MCF 10A (cell line): Measurements from ENCODE around the gene NTM. TPM values are rescaled to one million over a fixed set of nuclear protein-coding genes. Genes with fewer than 3 reads are reported as not detected.

Source experiments
- BruUV-seq: library from RNA; stranded (reverse); fragments of 400-500 nt; replicated peaks from 2 replicates; lab custom pipeline; 2021; lab: Mats Ljungman, UMichigan
- CTCF ChIA-PET: fragments of 300-600 bp; sonication (Branson Sonifier 250); formaldehyde crosslinking; extraction: SDS; loops from one replicate; lab custom pipeline; 2021; ENCODE audit warnings: antibody characterized with exemption, inconsistent platforms; lab: Yijun Ruan, JAX
- POLR2A ChIA-PET: fragments of 300-600, 350-650 bp; sonication (Branson Sonifier 250); formaldehyde crosslinking; extraction: SDS; loops from one replicate; lab custom pipeline; 2020; ENCODE audit warnings: antibody characterized with exemption, inconsistent platforms; lab: Yijun Ruan, JAX
- DNase-seq: peaks from one replicate; pipeline ENCODE4 v3.0.0-alpha.2; 2018; ENCODE audit not compliant: unreplicated experiment
- H3K27ac Mint-ChIP-seq: one replicate; pipeline ENCODE4 v1.8.0; 2022; ENCODE audit warnings: mild to moderate bottlenecking, low read depth, mixed read lengths; ENCODE audit not compliant: unreplicated experiment
- H3K27me3 Mint-ChIP-seq: one replicate; pipeline ENCODE4 v1.8.0; 2022; ENCODE audit warnings: mixed read lengths; ENCODE audit not compliant: insufficient read depth, unreplicated experiment
- H3K36me3 Mint-ChIP-seq: one replicate; pipeline ENCODE4 v1.8.0; 2022; ENCODE audit warnings: mild to moderate bottlenecking, moderate library complexity, mixed read lengths; ENCODE audit not compliant: insufficient read depth, unreplicated experiment
- H3K4me1 Mint-ChIP-seq: one replicate; pipeline ENCODE4 v1.8.0; 2022; ENCODE audit warnings: mixed read lengths; ENCODE audit not compliant: insufficient read depth, unreplicated experiment
- H3K4me3 Mint-ChIP-seq: one replicate; pipeline ENCODE4 v1.8.0; 2022; ENCODE audit warnings: mild to moderate bottlenecking, moderate library complexity, mixed read lengths; ENCODE audit not compliant: unreplicated experiment
- H3K9me3 Mint-ChIP-seq: one replicate; pipeline ENCODE4 v1.8.0; 2022; ENCODE audit warnings: mixed read lengths; ENCODE audit not compliant: unreplicated experiment
- CTCF ChIP-seq: fragments of 200-600 bp; IDR thresholded peaks from one replicate; pipeline ENCODE4 v1.8.0; 2022; ENCODE audit warnings: antibody characterized with exemption, mild to moderate bottlenecking; ENCODE audit not compliant: unreplicated experiment
- intact Hi-C: fragments of 100-400 bp; cut with micrococcal nuclease; formaldehyde crosslinking; loops from 2 replicates; pipeline ENCODE4 v1.14.1; 2022
- total RNA-seq: library from RNA; stranded (reverse); gene quantifications from 2 replicates; pipeline ENCODE4 v1.2.3, GENCODE V29; 2022

NTM gene
- total RNA-seq, 1 experiment from 2014 or later = not detected

GRCh38 chr11:131866535-131867400 lies 496.4 kb downstream of the NTM start:
- no peak overlapping the region for H3K4me3 Mint-ChIP-seq
- ChIA-PET POLR2A (no interaction called here), CTCF (interaction anchor here (0.6 kb wide), 1 partner anchor 40 kb away, joined by 3 read pairs; no protein-coding TSS in a partner anchor)
- no peaks in the 10 kb centered on the region for H3K36me3 Mint-ChIP-seq
- no TSS peak for BruUV-seq
- H3K9me3 Mint-ChIP-seq = peaks cover 47% of the 10 kb centered on the region
- TF ChIP-seq CTCF = no peak
- no peaks in the 10 kb centered on the region for H3K27me3 Mint-ChIP-seq
- intact Hi-C loops = no loop called here
- H3K27ac Mint-ChIP-seq = no peak overlapping the region
- no peak for DNase-seq
- no peaks in the 10 kb centered on the region for H3K4me1 Mint-ChIP-seq

- Mint-ChIP-seq H3K36me3 (no peaks in the 10 kb centered on the region), H3K4me1 (no peaks in the 10 kb centered on the region), H3K27ac (no peak overlapping the region), H3K9me3 (peaks cover 49% of the 10 kb centered on the region), H3K4me3 (no peak overlapping the region), H3K27me3 (no peaks in the 10 kb centered on the region)
- peak; percentile 2 for DNase-seq
- POLR2A ChIA-PET = no interaction called here
- CTCF ChIA-PET = interaction anchor here (0.6 kb wide), 1 partner anchor 117 kb away, joined by 3 read pairs; no protein-coding TSS in a partner anchor
- intact Hi-C loops = loop anchor here (2.0 kb wide), 1 partner anchor 33 kb away; no protein-coding TSS in a partner anchor
- BruUV-seq = no TSS peak
- no peak for TF ChIP-seq CTCF
Observed at GRCh38 chr11:131867457-131868257, 497.2 kb downstream of the NTM start.

- DNase-seq = no peak
- H3K27ac Mint-ChIP-seq = no peak overlapping the region
- H3K4me1 Mint-ChIP-seq = no peaks in the 10 kb centered on the region
- TF ChIP-seq CTCF = no peak
- intact Hi-C loops = loop anchor here (2.0 kb wide), 1 partner anchor 32 kb away; no protein-coding TSS in a partner anchor
- no peaks in the 10 kb centered on the region for H3K36me3 Mint-ChIP-seq
- ChIA-PET POLR2A (interaction anchor here (0.6 kb wide), 1 partner anchor 1088 kb away, joined by 3 read pairs; no protein-coding TSS in a partner anchor), CTCF (interaction anchor here (0.6 kb wide), 1 partner anchor 118 kb away, joined by 3 read pairs; no protein-coding TSS in a partner anchor)
- H3K27me3 Mint-ChIP-seq = no peaks in the 10 kb centered on the region
- BruUV-seq = no TSS peak
- H3K9me3 Mint-ChIP-seq = peaks cover 45% of the 10 kb centered on the region
- no peak overlapping the region for H3K4me3 Mint-ChIP-seq
Observed at GRCh38 chr11:131868629-131869507, 498.5 kb downstream of the NTM start.
